Mesenchymal stem cell (in vitro differentiated cells and primary cell): Measurements from ENCODE around the gene VPS37C.

Experiments used
- DNase-seq: peaks from one replicate; pipeline ENCODE4 v3.0.0-alpha.2; 2013
- H2AFZ ChIP-seq: one replicate; pipeline ENCODE4 v1.6.1; 2013; ENCODE audit warnings: low read depth, mild to moderate bottlenecking, control low read depth, inconsistent platforms, low read length, moderate library complexity
- H2AK5ac ChIP-seq: 2 replicates; pipeline ENCODE4 v1.6.1; 2013; ENCODE audit warnings: low read length, moderate library complexity, mild to moderate bottlenecking, inconsistent platforms; ENCODE audit not compliant: severe bottlenecking
- H2BK120ac ChIP-seq: one replicate; pipeline ENCODE4 v1.6.1; 2013; ENCODE audit warnings: low read depth, mild to moderate bottlenecking, inconsistent platforms, low read length, moderate library complexity
- H2BK12ac ChIP-seq, 2 experiments: one replicate each; pipeline ENCODE4 v1.6.1; 2013; ENCODE audit warnings: inconsistent platforms in 2 of 2, low read length in 2 of 2, mild to moderate bottlenecking in 2 of 2, moderate library complexity in 2 of 2, control low read depth in 1 of 2
- H2BK15ac ChIP-seq: one replicate; pipeline ENCODE4 v1.6.1; 2013; ENCODE audit warnings: mild to moderate bottlenecking, low read depth, inconsistent platforms; ENCODE audit not compliant: poor library complexity, severe bottlenecking
- H2BK5ac ChIP-seq: 2 replicates; pipeline ENCODE4 v1.6.1; 2013; ENCODE audit warnings: low read depth, mild to moderate bottlenecking, low read length, control low read depth, inconsistent platforms; ENCODE audit not compliant: poor library complexity, severe bottlenecking
- H3K14ac ChIP-seq, 2 experiments: one replicate each; pipeline ENCODE4 v1.6.1; 2013; ENCODE audit warnings: inconsistent platforms in 2 of 2, low read length in 2 of 2, control low read depth in 1 of 2, mild to moderate bottlenecking in 1 of 2, moderate library complexity in 1 of 2
- H3K18ac ChIP-seq, 2 experiments: one replicate each; pipeline ENCODE4 v1.6.1; 2013; ENCODE audit warnings: inconsistent platforms in 2 of 2, low read length in 2 of 2, control low read depth in 1 of 2, low read depth in 1 of 2, mild to moderate bottlenecking in 1 of 2
- H3K23ac ChIP-seq, 2 experiments: one replicate each; pipeline ENCODE4 v1.6.1; 2013; ENCODE audit warnings: inconsistent platforms in 2 of 2, low read length in 2 of 2, mild to moderate bottlenecking in 2 of 2, moderate library complexity in 2 of 2, control low read depth in 1 of 2
- H3K27ac ChIP-seq: 2 replicates; pipeline ENCODE4 v1.5.1; 2013; ENCODE audit warnings: mild to moderate bottlenecking, moderate library complexity, low read length, control low read depth, inconsistent platforms; ENCODE audit not compliant: poor library complexity, severe bottlenecking
- H3K27me3 ChIP-seq, 2 experiments: 2 replicates each; pipeline versions ENCODE4 v1.6.1 to v1.7.0; 2013; ENCODE audit warnings: low read length in 2 of 2, mild to moderate bottlenecking in 2 of 2, moderate library complexity in 2 of 2, control low read depth in 1 of 2, inconsistent platforms in 1 of 2; ENCODE audit not compliant: control insufficient read depth in 1 of 2, insufficient read depth in 1 of 2
- H3K36me3 ChIP-seq, 2 experiments: 2 replicates each; pipeline versions ENCODE4 v1.6.1 to v1.7.0; 2013; ENCODE audit warnings: low read length in 2 of 2, control low read depth in 1 of 2, inconsistent platforms in 1 of 2, low read depth in 1 of 2, mild to moderate bottlenecking in 1 of 2; ENCODE audit not compliant: insufficient read depth in 2 of 2, control insufficient read depth in 1 of 2
- H3K4ac ChIP-seq, 2 experiments: one replicate each; pipeline ENCODE4 v1.6.1; 2013; ENCODE audit warnings: inconsistent platforms in 2 of 2, low read length in 2 of 2, mild to moderate bottlenecking in 2 of 2, moderate library complexity in 2 of 2, control low read depth in 1 of 2, low read depth in 1 of 2
- H3K4me1 ChIP-seq: 2 replicates; pipeline ENCODE4 v1.6.1; 2013; ENCODE audit warnings: low read depth, low read length, control low read depth; ENCODE audit not compliant: control insufficient read depth, insufficient read depth
- H3K4me2 ChIP-seq: 2 replicates; pipeline ENCODE4 v1.6.1; 2013; ENCODE audit warnings: low read length, mild to moderate bottlenecking, inconsistent platforms; ENCODE audit not compliant: poor library complexity, severe bottlenecking
- H3K4me3 ChIP-seq, 2 experiments: 2 replicates each; pipeline versions ENCODE4 v1.5.1 to v1.7.0; 2013; ENCODE audit warnings: low read length in 2 of 2, mild to moderate bottlenecking in 2 of 2, control low read depth in 1 of 2, low read depth in 1 of 2; ENCODE audit not compliant: insufficient read depth in 1 of 2
- H3K79me1 ChIP-seq: replicated peaks from 2 replicates; pipeline ENCODE4 v1.6.1; 2013; ENCODE audit warnings: mild to moderate bottlenecking, control low read depth, low read length, inconsistent platforms; ENCODE audit not compliant: poor library complexity, severe bottlenecking
- H3K9ac ChIP-seq: 2 replicates; pipeline ENCODE4 v1.7.0; 2013; ENCODE audit warnings: mild to moderate bottlenecking, low read length, moderate library complexity
- H3K9me3 ChIP-seq: 2 replicates; pipeline ENCODE4 v1.7.0; 2013; ENCODE audit warnings: mild to moderate bottlenecking, low read length; ENCODE audit not compliant: control insufficient read depth
- H4K8ac ChIP-seq: one replicate; pipeline ENCODE4 v1.6.1; 2013; ENCODE audit warnings: inconsistent platforms, mild to moderate bottlenecking, low read length, moderate library complexity
- H4K91ac ChIP-seq: one replicate; pipeline ENCODE4 v1.6.1; 2013; ENCODE audit warnings: mild to moderate bottlenecking, low read length, inconsistent platforms
- WGBS: methylation state at CpG from one replicate; pipeline ENCODE4 v1.1.7; 2013; ENCODE audit warnings: mixed read lengths; 5-methylcytosine and 5-hydroxymethylcytosine counted together

VPS37C gene

GRCh38 chr11:61139387-61139786 lies 21.8 kb downstream of the VPS37C start:
- 92% methylated on average over 6 of the region's 6 CpGs for whole genome bisulfite sequencing
- Histone ChIP-seq H4K91ac (peak overlapping the region; percentile 11), H3K4me2 (no peak overlapping the region), H3K18ac (peak overlapping the region in 1 of 2 experiments; percentile 30), H2AFZ (no peak overlapping the region), H3K4ac (no peak overlapping the region), H2AK5ac (no peak overlapping the region), H2BK5ac (no peak overlapping the region), H3K4me1 (peaks cover 29% of the 10 kb centered on the region), H4K8ac (no peak overlapping the region), H2BK12ac (peak overlapping the region in 1 of 2 experiments; percentile 15), H3K9ac (no peak overlapping the region), H3K79me1 (peaks cover 51% of the 10 kb centered on the region), H3K27me3 (no peaks in the 10 kb centered on the region), H3K14ac (no peak overlapping the region), H3K9me3 (no peaks in the 10 kb centered on the region), H2BK120ac (no peak overlapping the region), H3K4me3 (peak overlapping the region in 1 of 2 experiments; percentile 50), H2BK15ac (no peak overlapping the region), H3K23ac (no peak overlapping the region), H3K36me3 (peaks cover 23 to 32% of the 10 kb centered on the region in 2 experiments), H3K27ac (peak overlapping the region; percentile 36)
- no peak for DNase-seq

GRCh38 chr11:61138935-61139334 lies 22.3 kb downstream of the VPS37C start:
- peaks cover 29% of the 10 kb centered on the region for H3K4me1 ChIP-seq
- no peak overlapping the region for H2AK5ac ChIP-seq
- no peak overlapping the region for H3K18ac ChIP-seq
- peak overlapping the region in 1 of 2 experiments; percentile 15 for H2BK12ac ChIP-seq
- no peak overlapping the region for H2BK5ac ChIP-seq
- no peak overlapping the region for H2AFZ ChIP-seq
- peak; percentile 70 for DNase-seq
- H3K27ac ChIP-seq: peak overlapping the region; percentile 36
- H2BK120ac ChIP-seq: no peak overlapping the region
- no peaks in the 10 kb centered on the region for H3K27me3 ChIP-seq
- H3K36me3 ChIP-seq: peaks cover 28 to 35% of the 10 kb centered on the region in 2 experiments
- H3K9ac ChIP-seq: peak overlapping the region; percentile 5
- H4K8ac ChIP-seq: no peak overlapping the region
- H3K4ac ChIP-seq: no peak overlapping the region
- H3K23ac ChIP-seq: no peak overlapping the region
- no peak overlapping the region for H4K91ac ChIP-seq
- peaks cover 53% of the 10 kb centered on the region for H3K79me1 ChIP-seq
- H3K4me2 ChIP-seq: no peak overlapping the region
- peak overlapping the region in 1 of 2 experiments; percentile 50 for H3K4me3 ChIP-seq
- WGBS: 36% methylated on average over 7 of the region's 7 CpGs
- H3K9me3 ChIP-seq: no peaks in the 10 kb centered on the region
- H2BK15ac ChIP-seq: no peak overlapping the region
- H3K14ac ChIP-seq: peak overlapping the region in 1 of 2 experiments; percentile 10

GRCh38 chr11:61134801-61135257 lies 26.4 kb downstream of the VPS37C start:
- Histone ChIP-seq H2AFZ (no peak overlapping the region), H3K9ac (no peak overlapping the region), H3K36me3 (peaks cover 48 to 60% of the 10 kb centered on the region in 2 experiments), H3K18ac (no peak overlapping the region), H2BK12ac (no peak overlapping the region), H3K4me3 (no peak overlapping the region), H3K4me1 (peaks cover 19% of the 10 kb centered on the region), H2BK15ac (no peak overlapping the region), H3K9me3 (no peaks in the 10 kb centered on the region), H3K4me2 (no peak overlapping the region), H3K4ac (no peak overlapping the region), H3K79me1 (peaks cover 41% of the 10 kb centered on the region), H3K23ac (no peak overlapping the region), H2BK120ac (no peak overlapping the region), H2BK5ac (no peak overlapping the region), H3K27ac (no peak overlapping the region), H3K14ac (no peak overlapping the region), H2AK5ac (no peak overlapping the region), H4K91ac (no peak overlapping the region), H3K27me3 (no peaks in the 10 kb centered on the region), H4K8ac (no peak overlapping the region)
- DNase-seq: no peak
- 97% methylated on average over 12 of the region's 12 CpGs for WGBS

GRCh38 chr11:61133956-61134662 lies 27.1 kb downstream of the VPS37C start:
- no peak overlapping the region for H3K27ac ChIP-seq
- H2BK5ac ChIP-seq: no peak overlapping the region
- no peak overlapping the region for H3K23ac ChIP-seq
- no peak overlapping the region for H3K14ac ChIP-seq
- no peak overlapping the region for H3K9ac ChIP-seq
- no peak overlapping the region for H3K4ac ChIP-seq
- no peak overlapping the region for H2AFZ ChIP-seq
- no peak for DNase-seq
- H3K9me3 ChIP-seq: no peaks in the 10 kb centered on the region
- no peak overlapping the region for H4K8ac ChIP-seq
- H3K4me3 ChIP-seq: no peak overlapping the region
- no peaks in the 10 kb centered on the region for H3K27me3 ChIP-seq
- no peak overlapping the region for H3K4me2 ChIP-seq
- no peak overlapping the region for H2BK15ac ChIP-seq
- peaks cover 18% of the 10 kb centered on the region for H3K4me1 ChIP-seq
- H2AK5ac ChIP-seq: no peak overlapping the region
- H2BK120ac ChIP-seq: no peak overlapping the region
- peaks cover 38% of the 10 kb centered on the region for H3K79me1 ChIP-seq
- H2BK12ac ChIP-seq: no peak overlapping the region
- H3K18ac ChIP-seq: no peak overlapping the region
- WGBS: 95% methylated on average over 17 of the region's 18 CpGs
- no peak overlapping the region for H4K91ac ChIP-seq
- peaks cover 48 to 61% of the 10 kb centered on the region in 2 experiments for H3K36me3 ChIP-seq
